Measurements from ENCODE around the gene RAB28.
A peak's percentile ranks its signal among the peaks of the same experiment; 100 is the strongest.

DNA sequence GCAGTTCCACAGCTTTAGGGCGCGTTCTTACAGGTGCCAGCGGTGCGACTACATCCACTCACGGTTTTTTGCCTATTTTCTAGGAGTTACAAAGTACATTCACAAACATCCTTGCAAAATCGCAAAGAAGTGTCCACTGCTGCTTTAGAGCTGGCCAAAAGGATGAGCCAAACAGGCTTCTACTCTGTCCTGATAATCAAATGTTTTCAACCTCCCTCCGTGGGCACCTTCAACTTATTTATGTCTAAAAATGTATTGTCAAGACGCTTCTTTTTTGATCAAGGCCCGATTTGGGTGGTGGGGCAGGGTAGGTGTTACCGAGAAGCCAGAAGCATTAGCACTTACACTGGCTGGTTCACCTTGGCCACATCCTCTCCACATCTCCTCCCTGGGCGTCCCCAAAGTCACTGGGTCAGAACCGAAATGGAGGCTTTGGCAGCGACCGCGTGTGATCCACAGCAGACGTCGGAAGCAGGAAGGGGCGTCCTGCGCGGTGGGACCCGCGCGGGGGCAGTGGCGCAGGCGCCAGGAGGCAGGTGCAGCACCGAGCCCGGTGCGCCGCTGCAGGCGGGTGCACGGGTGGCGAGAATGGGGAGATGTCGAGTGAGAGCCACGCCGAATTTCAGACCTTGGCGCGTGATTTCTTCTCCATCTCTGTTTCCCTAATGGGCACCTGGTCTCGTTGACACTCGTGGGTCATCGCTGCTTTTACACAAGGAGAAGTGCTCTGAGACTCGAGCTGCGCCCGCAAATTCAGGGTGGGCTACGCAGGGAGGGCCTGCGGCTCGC is 43.2 kb upstream of the RAB28 start:
- no peak for TF ChIP-seq CTCF (conservative IDR thresholded peaks at IDR 0.05; ENCODE audit: low read depth in 2 of 2)
- peak; percentile 97 for TF ChIP-seq EZH2 (IDR thresholded peaks at IDR 0.05; ENCODE audit: low read depth, unreplicated experiment)
- no peak for TF ChIP-seq POLR2AphosphoS5 (IDR thresholded peaks at IDR 0.05; ENCODE audit: low read depth)
- TF ChIP-seq CREB1 (CRISPR knock-in tag; IDR thresholded peaks at IDR 0.05; ENCODE audit: low read depth): no peak
- TF ChIP-seq EZH2phosphoT487 (IDR thresholded peaks at IDR 0.05; ENCODE audit: unreplicated experiment): peak; percentile 92
- no peak for TF ChIP-seq STAT1 (IDR thresholded peaks at IDR 0.05; ENCODE audit: unreplicated experiment)
- no peak for TF ChIP-seq JUNB (IDR thresholded peaks at IDR 0.05; ENCODE audit: unreplicated experiment)
- TF ChIP-seq REST (IDR thresholded peaks at IDR 0.05; ENCODE audit: unreplicated experiment): no peak
